ENCODE results near the gene RET. TPM values are rescaled to one million over a fixed set of nuclear protein-coding genes. Genes with fewer than 3 reads are reported as not detected.

Gene RET
- total and polyA plus RNA-seq, 2 of the 8 experiments (the other 6 are each of a cell fraction or from before 2014, with no cell fraction given) = 6.7 to 8.4 TPM

- Histone ChIP-seq H3K36me3 (ENCODE audit: control insufficient read depth in 2 of 4, insufficient read depth in 4 of 4, low read length in 3 of 4) (no peaks in the 10 kb centered on the region), H3K4me1 (replicated peaks in 1 of 4; ENCODE audit: control insufficient read depth in 3 of 4, insufficient read depth in 4 of 4, low read length in 3 of 4) (peaks cover 0 to 6% (median 1%) of the 10 kb centered on the region in 4 experiments; a peak in 2 of 7 replicates)
- WGBS, 2 experiments (ENCODE audit: extremely low coverage in 1 of 2, insufficient coverage in 1 of 2, insufficient read length in 1 of 2, insufficient replicate concordance in 2 of 2, low coverage in 1 of 2, low lambda C conversion rate in 2 of 2, missing lambda C conversion rate in 1 of 2) = 70% methylated on average over 3 of the region's 3 CpGs; no CpG with 5 or more reads in 1 of the 2 experiments
Observed at GRCh38 chr10:43132867-43133787, 56.3 kb downstream of the RET start.

More at GRCh38 chr10:43132867-43133787, 56.3 kb downstream of the RET start:
- Histone ChIP-seq H3K9ac (replicated peaks in 1 of 4; ENCODE audit: extremely low read depth in 1 of 4, low read depth in 3 of 4, low read length in 3 of 4) (no peak overlapping the region), H4K20me1 (replicated peaks in 1 of 2; ENCODE audit: control insufficient read depth in 1 of 2, insufficient read depth in 2 of 2, low read length in 2 of 2) (peaks cover 0 to 1% of the 10 kb centered on the region in 2 experiments), H3K56ac (replicated peaks; ENCODE audit: insufficient read length, low read depth, low read length) (no peak overlapping the region), H2AFZ (ENCODE audit: low read length) (no peak overlapping the region), H3K79me2 (ENCODE audit: control insufficient read depth in 1 of 2, insufficient read depth in 2 of 2, low read length in 2 of 2) (no peaks in the 10 kb centered on the region), H2BK12ac (ENCODE audit: low read depth, low read length) (no peak overlapping the region), H3K27me3 (replicated peaks in 1 of 4; ENCODE audit: control insufficient read depth in 3 of 4, extremely low read depth in 1 of 4, insufficient read depth in 3 of 4, low read length in 3 of 4) (peaks cover 0 to 3% (median 1%) of the 10 kb centered on the region in 4 experiments; a peak in 3 of 7 replicates), H2AK5ac (ENCODE audit: low read depth, low read length) (no peak overlapping the region), H3K4me3 (ENCODE audit: extremely low read depth in 1 of 4, insufficient read depth in 2 of 4, low read depth in 3 of 4, low read length in 4 of 4) (no peak overlapping the region), H2BK15ac (ENCODE audit: low read length) (no peak overlapping the region), H3K4me2 (ENCODE audit: insufficient read depth in 1 of 2, low read depth in 2 of 2, low read length in 2 of 2) (no peak overlapping the region), H3K23ac (ENCODE audit: insufficient read length) (no peak overlapping the region), H3K4ac (replicated peaks; ENCODE audit: insufficient read length, low read depth, low read length) (no peak overlapping the region), H2BK5ac (ENCODE audit: low read depth, low read length) (no peak overlapping the region), H3K9me3 (ENCODE audit: insufficient read depth in 2 of 2, low read depth in 1 of 2, low read length in 1 of 2) (no peaks in the 10 kb centered on the region), H2BK120ac (replicated peaks; ENCODE audit: low read depth, low read length) (no peak overlapping the region), H4K5ac (ENCODE audit: insufficient read length, low read depth, low read length) (no peak overlapping the region), H3K18ac (ENCODE audit: extremely low read depth, low read length) (no peak overlapping the region), H3K79me1 (ENCODE audit: low read depth, low read length) (no peaks in the 10 kb centered on the region), H4K91ac (replicated peaks; ENCODE audit: insufficient read length, low read length) (no peak overlapping the region), H3K23me2 (ENCODE audit: low read depth, low read length) (peaks cover 10% of the 10 kb centered on the region; the same call in 1 of the 2 replicates), H3K27ac (ENCODE audit: low read depth, low read length) (no peak overlapping the region), H3K14ac (ENCODE audit: insufficient read length) (no peak overlapping the region), H4K8ac (ENCODE audit: extremely low read depth, insufficient read depth, low read length) (no peak overlapping the region), H2BK20ac (ENCODE audit: low read length) (no peak overlapping the region)
- POLR2A ChIA-PET (ENCODE audit: partially characterized antibody) = interaction anchor here (0.6 kb wide), 1 partner anchor 313 kb away, joined by 3 read pairs; no protein-coding TSS in a partner anchor
- no peak for TF ChIP-seq RXRA (IDR thresholded peaks at IDR 0.05; ENCODE audit: insufficient read depth, low read depth, low read length)
- no peak for TF ChIP-seq USF2 (IDR thresholded peaks at IDR 0.05; ENCODE audit: low read length)
- no peak for TF ChIP-seq SIN3A (conservative IDR thresholded peaks at IDR 0.05 in 1 of 2, IDR thresholded peaks at IDR 0.05 in 1 of 2; ENCODE audit: low read depth in 1 of 2, low read length in 2 of 2)
- no peak for TF ChIP-seq ZNF274 (IDR thresholded peaks at IDR 0.05; ENCODE audit: borderline replicate concordance, extremely low read depth, low read length)
- TF ChIP-seq YY1 (IDR thresholded peaks at IDR 0.05; ENCODE audit: low read depth, low read length) = no peak
- TF ChIP-seq POLR2A (IDR thresholded peaks at IDR 0.05; ENCODE audit: control extremely low read depth in 1 of 2, low read depth in 2 of 2, low read length in 2 of 2) = no peak
- no peak for TF ChIP-seq E2F6 (IDR thresholded peaks at IDR 0.05)
- CTCF ChIA-PET (ENCODE audit: partially characterized antibody) = interaction anchor here (0.7 to 1.0 kb wide), 2 partner anchors 58 to 72 kb away, joined by 3 read pairs; no protein-coding TSS in a partner anchor
- FAIRE-seq (no peak), DNase-seq (ENCODE audit: low read depth in 1 of 2, low spot score in 2 of 2) (no peak)

Measured in H1 (cell line).